ENCODE results near the gene CLRN3. TPM values are rescaled to one million over a fixed set of nuclear protein-coding genes. Genes with fewer than 3 reads are reported as not detected.

CLRN3 gene
- total and polyA plus RNA-seq, 12 donors, result not detected

DNA sequence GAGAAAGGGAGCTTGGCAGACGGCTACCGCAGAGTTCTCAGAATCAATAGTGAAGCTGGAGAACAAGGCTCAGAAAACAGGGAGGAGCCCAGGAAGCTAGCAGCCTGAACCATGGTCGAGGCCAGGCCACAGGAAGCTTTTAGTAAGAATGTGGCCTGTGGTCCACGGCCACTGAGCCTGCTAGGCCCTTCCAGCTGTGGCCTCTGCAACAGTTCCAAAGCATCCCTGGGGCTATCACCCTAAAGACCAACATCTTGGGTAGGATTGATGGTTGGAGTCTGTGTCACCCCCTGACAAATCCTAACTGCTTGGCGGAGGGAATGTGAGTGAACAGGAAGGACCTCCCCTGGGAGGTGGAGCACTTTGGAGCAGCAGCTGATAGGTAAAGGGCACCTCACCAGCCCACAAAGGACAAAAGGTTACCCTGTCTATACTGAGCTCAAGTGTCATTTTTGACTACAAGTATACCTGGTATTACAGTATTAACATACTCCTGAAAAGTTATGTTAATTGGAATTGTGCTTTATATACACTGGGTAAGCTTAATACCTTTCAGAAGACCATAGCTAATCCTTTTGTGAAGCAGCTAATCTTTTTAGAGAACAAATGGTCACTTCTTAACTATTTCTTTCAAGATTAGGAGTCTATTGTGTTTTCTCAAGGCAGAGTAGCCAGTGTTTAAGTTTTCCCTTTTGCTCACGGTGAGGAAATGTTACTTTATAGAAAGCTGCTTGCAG lies 32.9 kb upstream of the CLRN3 start:
- TF ChIP-seq CTCF (IDR thresholded peaks at IDR 0.05), result no peak
- Histone ChIP-seq H3K27ac (peak overlapping the region in 8 of 10 donors; percentile 42 to 88 (median 66)), H3K4me3 (no peak overlapping the region), H3K27me3 (no peaks in the 10 kb centered on the region), H3K4me1 (peaks cover 8 to 82% (median 58%) of the 10 kb centered on the region in 9 donors), H3K9me3 (no peaks in the 10 kb centered on the region), H3K36me3 (no peaks in the 10 kb centered on the region)
- peak in 4 of 8 donors; percentile 31 to 43 (median 36) for ATAC-seq
- intact Hi-C loops (cut with DNase I), result loop anchor here in 2 of 10 donors (10.0 kb wide), 1 partner anchor 49 kb away; no protein-coding TSS in a partner anchor
- WGBS, 2 donors, result 65 to 71% methylated on average over 6 of the region's 6 CpGs
- DNase-seq, result no peak

DNA sequence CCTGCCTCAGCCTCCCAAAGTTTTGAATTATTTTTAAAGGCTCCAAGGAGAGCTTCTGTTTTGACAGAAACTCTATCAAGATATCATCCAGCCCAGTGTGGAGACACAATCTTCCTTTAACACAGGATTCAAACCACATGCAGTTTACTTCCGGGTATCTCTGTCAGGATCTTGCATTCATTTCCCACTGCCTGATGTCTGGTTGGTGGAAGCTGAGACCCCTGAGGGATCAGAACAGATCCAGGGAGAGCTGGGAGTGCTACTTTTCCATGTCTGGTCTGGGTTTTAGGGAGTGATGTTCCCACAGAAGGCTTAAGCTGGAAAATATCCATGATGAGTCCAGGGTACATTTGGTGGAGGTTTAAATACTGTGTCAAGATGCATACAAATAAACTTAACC lies 30.9 kb upstream of the CLRN3 start:
- Histone ChIP-seq H3K4me3 (no peak overlapping the region), H3K36me3 (no peaks in the 10 kb centered on the region), H3K27me3 (no peaks in the 10 kb centered on the region), H3K9me3 (no peaks in the 10 kb centered on the region), H3K27ac (peak overlapping the region in 9 of 10 donors; percentile 58 to 94 (median 84)), H3K4me1 (peaks cover 16 to 98% (median 78%) of the 10 kb centered on the region in 9 donors)
- no peak for DNase-seq
- no peak for ATAC-seq
- intact Hi-C loops (cut with DNase I), result loop anchor here in 2 of 10 donors (10.0 kb wide), 1 partner anchor 51 kb away; no protein-coding TSS in a partner anchor
- WGBS, 2 donors, result 62 to 74% methylated on average over 1 of the region's 1 CpG
- no peak for TF ChIP-seq CTCF (IDR thresholded peaks at IDR 0.05)

DNA sequence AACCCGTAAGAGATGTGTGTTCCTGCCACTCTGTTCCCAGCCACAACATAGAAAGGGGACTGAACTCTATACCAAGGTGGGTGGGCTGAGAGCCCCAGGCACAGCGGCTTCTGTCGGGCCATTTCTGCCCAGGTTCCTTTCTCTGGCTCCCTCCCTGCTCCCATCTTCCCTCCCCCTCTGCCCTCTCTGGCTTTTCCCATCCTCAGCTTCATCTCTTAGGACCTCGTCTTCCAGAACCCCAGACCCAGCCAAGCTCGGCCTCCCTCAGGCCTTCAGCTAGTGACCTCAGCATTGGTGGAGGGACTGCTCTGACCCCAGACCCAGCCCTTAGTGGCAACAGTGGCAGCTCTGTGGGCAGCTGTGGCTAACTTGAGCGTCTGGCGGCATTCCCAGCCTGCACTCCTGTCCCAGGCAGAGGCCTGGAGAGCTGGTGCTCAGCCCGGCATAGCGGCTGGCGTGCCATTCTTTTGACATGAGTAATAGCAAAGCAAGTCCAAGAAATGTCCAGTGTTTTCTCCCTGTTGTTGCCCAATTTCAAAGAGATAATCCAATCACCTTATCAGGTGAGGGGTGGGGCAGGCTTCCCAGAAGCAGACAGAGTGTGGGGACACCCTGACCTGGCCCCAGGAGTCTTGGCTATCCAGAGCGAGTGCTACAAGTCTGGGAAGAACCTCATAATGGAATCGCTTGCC lies 30.1 kb upstream of the CLRN3 start:
- TF ChIP-seq CTCF (IDR thresholded peaks at IDR 0.05), result no peak
- DNase-seq, result peak; percentile 79 to 82
- Histone ChIP-seq H3K9me3 (no peaks in the 10 kb centered on the region), H3K36me3 (no peaks in the 10 kb centered on the region), H3K4me1 (peaks cover 16 to 98% (median 76%) of the 10 kb centered on the region in 9 donors), H3K27me3 (no peaks in the 10 kb centered on the region), H3K4me3 (no peak overlapping the region), H3K27ac (peak overlapping the region; percentile 44 to 94 (median 83))
- intact Hi-C loops (cut with DNase I), result loop anchor here in 2 of 10 donors (10.0 kb wide), 1 partner anchor 52 kb away; no protein-coding TSS in a partner anchor
- ATAC-seq, result peak; percentile 73 to 93 (median 90)
- WGBS, 2 donors, result 64 to 69% methylated on average over 12 of the region's 12 CpGs

- TF ChIP-seq CTCF (IDR thresholded peaks at IDR 0.05), result no peak
- peak overlapping the region; percentile 44 to 94 (median 83) for H3K27ac ChIP-seq
- intact Hi-C loops (cut with DNase I), result loop anchor here in 2 of 10 donors (10.0 kb wide), 1 partner anchor 53 kb away; no protein-coding TSS in a partner anchor
- H3K36me3 ChIP-seq, result no peaks in the 10 kb centered on the region
- 91 to 93% methylated on average over 9 of the region's 9 CpGs for WGBS, 2 donors
- DNase-seq (no peak), ATAC-seq (peak in 1 of 8 donors; percentile 3)
- no peak overlapping the region for H3K4me3 ChIP-seq
- no peaks in the 10 kb centered on the region for H3K27me3 ChIP-seq
- peaks cover 16 to 96% (median 76%) of the 10 kb centered on the region in 9 donors for H3K4me1 ChIP-seq
- no peaks in the 10 kb centered on the region for H3K9me3 ChIP-seq
Measured at GRCh38 chr10:127922206-127922605, 29.5 kb upstream of the CLRN3 start.

Data from heart right ventricle (tissue), 16 donors.